HG03025 (cell line): ENCODE results near the gene OPN1MW2.
"Not testable (repeated sequence)": the region's sequence is repeated elsewhere in the genome, so short reads cannot be mapped to it uniquely, and the experiment has no call there.

Experiments used
- ATAC-seq: cut with Tn5 transposase; IDR thresholded peaks from one replicate; pipeline ENCODE4 v1.9.1; 2021; ENCODE audit warnings: mild to moderate bottlenecking, moderate library complexity; ENCODE audit not compliant: unreplicated experiment, low FRiP score

OPN1MW2 gene

DNA sequence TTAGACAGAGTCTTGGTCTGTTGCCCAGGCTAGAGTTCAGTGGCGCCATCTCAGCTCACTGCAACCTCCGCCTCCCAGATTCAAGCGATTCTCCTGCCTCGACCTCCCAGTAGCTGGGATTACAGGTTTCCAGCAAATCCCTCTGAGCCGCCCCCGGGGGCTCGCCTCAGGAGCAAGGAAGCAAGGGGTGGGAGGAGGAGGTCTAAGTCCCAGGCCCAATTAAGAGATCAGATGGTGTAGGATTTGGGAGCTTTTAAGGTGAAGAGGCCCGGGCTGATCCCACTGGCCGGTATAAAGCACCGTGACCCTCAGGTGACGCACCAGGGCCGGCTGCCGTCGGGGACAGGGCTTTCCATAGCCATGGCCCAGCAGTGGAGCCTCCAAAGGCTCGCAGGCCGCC, at the start of gene OPN1MW2:
Gene OPN1MW2, plus strand, starts transcription at position 301 of the 400 bp plus-strand sequence. Its CDS starts 60 bp downstream, at position 361.
- not testable (repeated sequence) for ATAC-seq

DNA sequence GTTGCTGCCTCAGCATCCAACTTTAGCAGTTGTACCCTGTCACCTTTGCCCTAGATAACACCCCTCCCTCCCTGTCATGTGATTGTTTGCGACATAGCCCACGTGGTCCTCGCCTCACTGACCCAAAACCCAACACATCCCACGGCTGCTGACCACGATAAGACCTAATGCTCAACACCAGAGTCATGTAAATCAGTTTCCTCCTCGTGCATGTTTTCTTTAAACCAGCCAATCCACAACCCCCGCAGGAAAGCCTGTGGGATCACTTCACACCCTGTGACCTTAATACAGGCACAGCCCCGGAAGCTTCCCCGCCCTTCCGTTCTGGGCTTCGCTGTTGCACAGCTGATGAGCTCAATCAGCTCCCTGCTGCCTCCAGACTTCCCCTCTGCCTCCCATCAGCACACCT, 47.0 kb upstream of the OPN1MW2 start:
- not testable (repeated sequence) for ATAC-seq

DNA sequence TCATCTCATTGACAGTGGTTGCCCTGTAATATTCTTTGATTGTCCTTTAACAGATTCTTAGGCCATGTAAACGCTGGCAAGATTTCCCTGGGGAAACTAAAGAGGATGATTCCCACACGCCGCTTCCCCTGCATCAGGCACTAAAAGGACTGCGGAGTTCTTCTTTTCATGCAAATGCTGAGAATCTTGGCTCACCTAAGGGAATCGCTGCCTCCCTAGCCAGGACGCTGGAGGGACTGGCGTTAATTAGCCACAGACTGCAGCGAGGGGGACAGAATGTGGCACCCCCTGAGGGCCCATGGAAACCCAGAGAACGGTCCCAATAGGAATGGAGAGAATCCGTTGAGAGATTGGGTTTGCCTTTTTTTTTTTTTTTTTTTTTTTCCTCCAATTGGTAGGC, 45.2 kb upstream of the OPN1MW2 start:
- ATAC-seq, result not testable (repeated sequence)

DNA sequence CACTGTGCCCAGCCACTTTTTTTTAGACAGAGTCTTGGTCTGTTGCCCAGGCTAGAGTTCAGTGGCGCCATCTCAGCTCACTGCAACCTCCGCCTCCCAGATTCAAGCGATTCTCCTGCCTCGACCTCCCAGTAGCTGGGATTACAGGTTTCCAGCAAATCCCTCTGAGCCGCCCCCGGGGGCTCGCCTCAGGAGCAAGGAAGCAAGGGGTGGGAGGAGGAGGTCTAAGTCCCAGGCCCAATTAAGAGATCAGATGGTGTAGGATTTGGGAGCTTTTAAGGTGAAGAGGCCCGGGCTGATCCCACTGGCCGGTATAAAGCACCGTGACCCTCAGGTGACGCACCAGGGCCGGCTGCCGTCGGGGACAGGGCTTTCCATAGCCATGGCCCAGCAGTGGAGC, 37.3 kb upstream of the OPN1MW2 start, which contains the start of gene OPN1MW:
Gene OPN1MW, plus strand, starts transcription at position 301 of the 400 bp plus-strand sequence. Its CDS starts 82 bp downstream, at position 383.
- not testable (repeated sequence) for ATAC-seq

DNA sequence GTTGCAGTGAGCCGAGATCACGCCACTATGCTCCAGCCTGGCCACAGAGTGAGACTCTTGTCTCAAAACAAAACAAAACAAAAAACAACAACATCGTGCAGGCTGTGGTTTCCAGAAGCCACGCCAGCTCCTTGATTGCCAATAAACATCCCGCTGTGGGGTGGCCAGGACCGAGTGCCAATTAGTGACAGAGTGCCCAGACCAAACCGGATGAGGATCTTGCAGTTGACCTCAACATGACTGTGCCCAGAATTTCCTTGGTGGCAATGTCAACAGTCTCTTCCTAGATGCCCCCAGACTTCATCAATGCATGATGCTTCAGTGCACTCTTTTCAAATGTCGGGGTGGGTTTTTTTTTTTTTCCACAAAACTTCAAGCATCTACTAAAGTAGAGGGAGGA, 35.8 kb upstream of the OPN1MW2 start:
- ATAC-seq, result not testable (repeated sequence)

DNA sequence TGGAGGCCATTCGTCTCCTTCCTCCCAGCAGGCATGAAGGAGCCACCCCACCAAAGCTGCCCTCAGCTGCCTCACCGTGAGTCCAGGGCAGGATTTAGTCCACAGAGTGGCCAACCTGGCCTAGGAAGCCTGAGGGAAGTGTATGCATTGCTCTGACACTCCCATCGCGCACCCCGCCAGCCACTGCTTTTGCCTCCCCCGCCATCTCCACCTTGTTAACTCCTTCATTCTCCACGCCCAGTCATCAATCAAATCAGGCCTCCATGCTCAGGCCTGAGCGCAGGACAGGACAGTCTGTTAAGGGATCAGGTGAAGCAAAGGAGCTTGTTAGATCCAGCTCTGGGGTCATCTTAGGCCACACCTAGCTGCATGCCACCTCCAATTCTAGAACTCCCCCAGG, 26.7 kb upstream of the OPN1MW2 start:
- ATAC-seq, result not testable (repeated sequence)

DNA sequence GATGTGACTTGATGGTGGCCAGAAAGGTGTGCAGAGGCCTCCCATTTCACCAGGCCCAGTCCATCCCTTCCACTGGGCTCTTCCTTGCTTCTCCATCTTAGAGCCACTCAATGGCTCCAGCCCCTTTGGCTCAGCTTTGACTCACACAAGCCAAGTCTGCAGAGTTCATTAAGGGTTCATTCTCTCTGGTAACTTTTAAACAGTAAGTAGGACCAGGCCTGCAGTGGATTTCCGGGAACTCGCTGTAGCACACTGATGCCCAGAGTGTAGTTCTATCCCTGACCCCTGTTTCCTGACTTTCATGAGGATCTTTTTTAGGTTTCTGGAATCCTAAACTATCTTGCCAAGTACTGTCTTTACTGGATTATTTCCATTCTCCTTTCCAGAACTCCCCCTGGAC, 25.2 kb upstream of the OPN1MW2 start:
- not testable (repeated sequence) for ATAC-seq

DNA sequence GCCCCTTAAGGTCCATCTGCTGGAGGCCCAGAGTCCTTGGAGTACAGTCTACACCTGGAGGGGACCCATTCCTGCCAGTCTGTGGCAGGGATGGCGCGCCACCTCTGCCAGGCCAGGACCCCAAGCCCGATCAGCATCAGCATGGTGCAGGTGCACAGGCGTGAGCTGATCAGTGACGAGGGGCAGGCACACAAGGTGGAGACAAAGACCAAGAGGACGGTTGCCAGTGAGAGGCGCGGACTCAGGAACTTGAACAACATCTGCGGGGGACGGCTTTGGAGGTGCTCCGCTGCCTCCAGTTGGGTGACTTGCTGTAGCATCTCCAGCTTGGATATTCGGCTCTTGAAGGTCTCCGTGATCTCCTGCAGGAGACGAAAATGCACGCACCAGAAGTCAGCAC, 23.1 kb upstream of the OPN1MW2 start:
- not testable (repeated sequence) for ATAC-seq

DNA sequence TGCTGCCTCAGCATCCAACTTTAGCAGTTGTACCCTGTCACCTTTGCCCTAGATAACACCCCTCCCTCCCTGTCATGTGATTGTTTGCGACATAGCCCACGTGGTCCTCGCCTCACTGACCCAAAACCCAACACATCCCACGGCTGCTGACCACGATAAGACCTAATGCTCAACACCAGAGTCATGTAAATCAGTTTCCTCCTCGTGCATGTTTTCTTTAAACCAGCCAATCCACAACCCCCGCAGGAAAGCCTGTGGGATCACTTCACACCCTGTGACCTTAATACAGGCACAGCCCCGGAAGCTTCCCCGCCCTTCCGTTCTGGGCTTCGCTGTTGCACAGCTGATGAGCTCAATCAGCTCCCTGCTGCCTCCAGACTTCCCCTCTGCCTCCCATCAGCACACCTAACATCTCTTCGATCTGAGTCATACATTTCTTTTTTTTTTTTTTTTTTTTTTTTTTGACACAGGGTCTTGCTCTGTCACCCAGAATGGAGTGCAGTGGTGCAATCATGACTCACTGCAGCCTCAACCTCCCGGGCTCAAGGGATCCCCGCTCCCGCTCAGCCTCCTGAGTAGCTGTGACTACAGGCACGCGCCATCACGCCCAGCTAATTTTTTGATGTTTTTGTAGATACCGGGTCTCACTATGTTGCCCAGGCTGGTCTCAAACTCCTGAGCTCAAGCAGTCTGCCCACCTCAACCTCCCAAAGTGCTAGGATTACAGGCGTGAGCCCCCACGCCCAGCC, 9.7 kb upstream of the OPN1MW2 start:
- ATAC-seq, result not testable (repeated sequence)

DNA sequence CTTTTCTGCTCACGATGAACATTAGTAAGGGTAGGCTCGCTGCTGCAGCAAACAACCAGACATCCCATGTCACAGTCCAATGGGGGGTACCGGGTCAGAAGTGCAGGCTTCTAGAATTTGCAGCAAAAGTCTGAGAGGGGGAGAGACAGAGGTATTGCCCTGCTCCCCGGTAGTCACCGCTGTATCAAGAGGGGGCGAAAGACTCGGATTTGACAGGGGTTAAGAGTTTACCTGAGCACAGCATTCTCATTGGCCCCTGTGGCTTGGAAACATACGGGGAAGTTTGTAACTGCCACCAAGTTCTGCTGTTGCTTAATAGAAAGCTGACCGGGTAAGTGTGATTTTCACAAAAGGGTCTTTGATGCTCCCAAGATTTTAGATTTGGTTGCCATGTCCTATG, 8.5 kb upstream of the OPN1MW2 start:
- not testable (repeated sequence) for ATAC-seq

DNA sequence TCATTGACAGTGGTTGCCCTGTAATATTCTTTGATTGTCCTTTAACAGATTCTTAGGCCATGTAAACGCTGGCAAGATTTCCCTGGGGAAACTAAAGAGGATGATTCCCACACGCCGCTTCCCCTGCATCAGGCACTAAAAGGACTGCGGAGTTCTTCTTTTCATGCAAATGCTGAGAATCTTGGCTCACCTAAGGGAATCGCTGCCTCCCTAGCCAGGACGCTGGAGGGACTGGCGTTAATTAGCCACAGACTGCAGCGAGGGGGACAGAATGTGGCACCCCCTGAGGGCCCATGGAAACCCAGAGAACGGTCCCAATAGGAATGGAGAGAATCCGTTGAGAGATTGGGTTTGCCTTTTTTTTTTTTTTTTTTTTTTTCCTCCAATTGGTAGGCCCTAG, 8.1 kb upstream of the OPN1MW2 start:
- not testable (repeated sequence) for ATAC-seq

DNA sequence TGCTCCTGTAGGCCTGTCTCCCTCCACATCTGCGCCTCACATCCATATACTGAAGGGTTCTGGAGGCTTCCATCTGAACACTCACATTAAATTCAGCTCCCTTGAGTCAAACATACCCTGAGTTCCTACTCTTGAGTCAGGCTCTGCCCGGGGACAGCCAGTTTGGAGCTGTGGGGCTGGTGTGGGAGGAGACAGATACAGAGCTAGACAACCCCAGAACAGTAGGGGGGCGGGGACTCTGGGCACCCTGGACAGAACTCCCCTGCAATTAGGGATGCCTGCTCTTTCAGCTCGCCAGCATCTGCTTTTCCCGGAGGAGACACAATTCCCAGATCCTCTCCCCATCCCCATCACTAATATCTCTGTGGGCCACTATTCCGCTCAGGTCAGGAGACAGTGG, 5.7 kb downstream of the OPN1MW2 start:
- ATAC-seq, result not testable (repeated sequence)

DNA sequence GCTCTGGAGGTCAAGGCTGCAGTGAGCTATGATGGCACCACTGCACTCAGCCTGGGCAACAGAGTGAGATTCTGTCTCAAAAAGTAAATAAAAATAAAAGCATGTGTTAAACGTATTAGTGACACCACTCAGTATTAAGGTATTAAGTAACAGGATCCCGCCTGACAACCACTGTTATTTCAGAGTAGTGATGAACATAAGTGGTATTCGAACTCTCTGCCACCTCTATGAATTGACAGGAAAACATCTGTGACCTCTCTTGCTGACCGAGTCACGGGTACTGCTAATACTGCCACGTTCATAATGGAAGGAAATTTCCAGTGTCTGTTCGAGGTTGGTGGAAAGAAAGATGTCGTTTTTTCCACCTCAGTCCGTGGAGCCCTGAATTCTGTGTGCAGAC, 7.2 kb downstream of the OPN1MW2 start:
- ATAC-seq, result not testable (repeated sequence)

DNA sequence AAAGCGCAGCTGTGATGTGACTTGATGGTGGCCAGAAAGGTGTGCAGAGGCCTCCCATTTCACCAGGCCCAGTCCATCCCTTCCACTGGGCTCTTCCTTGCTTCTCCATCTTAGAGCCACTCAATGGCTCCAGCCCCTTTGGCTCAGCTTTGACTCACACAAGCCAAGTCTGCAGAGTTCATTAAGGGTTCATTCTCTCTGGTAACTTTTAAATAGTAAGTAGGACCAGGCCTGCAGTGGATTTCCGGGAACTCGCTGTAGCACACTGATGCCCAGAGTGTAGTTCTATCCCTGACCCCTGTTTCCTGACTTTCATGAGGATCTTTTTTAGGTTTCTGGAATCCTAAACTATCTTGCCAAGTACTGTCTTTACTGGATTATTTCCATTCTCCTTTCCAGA, 11.9 kb downstream of the OPN1MW2 start:
- not testable (repeated sequence) for ATAC-seq

DNA sequence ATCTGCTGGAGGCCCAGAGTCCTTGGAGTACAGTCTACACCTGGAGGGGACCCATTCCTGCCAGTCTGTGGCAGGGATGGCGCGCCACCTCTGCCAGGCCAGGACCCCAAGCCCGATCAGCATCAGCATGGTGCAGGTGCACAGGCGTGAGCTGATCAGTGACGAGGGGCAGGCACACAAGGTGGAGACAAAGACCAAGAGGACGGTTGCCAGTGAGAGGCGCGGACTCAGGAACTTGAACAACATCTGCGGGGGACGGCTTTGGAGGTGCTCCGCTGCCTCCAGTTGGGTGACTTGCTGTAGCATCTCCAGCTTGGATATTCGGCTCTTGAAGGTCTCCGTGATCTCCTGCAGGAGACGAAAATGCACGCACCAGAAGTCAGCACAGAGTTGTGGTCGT, 14.1 kb downstream of the OPN1MW2 start:
- not testable (repeated sequence) for ATAC-seq

DNA sequence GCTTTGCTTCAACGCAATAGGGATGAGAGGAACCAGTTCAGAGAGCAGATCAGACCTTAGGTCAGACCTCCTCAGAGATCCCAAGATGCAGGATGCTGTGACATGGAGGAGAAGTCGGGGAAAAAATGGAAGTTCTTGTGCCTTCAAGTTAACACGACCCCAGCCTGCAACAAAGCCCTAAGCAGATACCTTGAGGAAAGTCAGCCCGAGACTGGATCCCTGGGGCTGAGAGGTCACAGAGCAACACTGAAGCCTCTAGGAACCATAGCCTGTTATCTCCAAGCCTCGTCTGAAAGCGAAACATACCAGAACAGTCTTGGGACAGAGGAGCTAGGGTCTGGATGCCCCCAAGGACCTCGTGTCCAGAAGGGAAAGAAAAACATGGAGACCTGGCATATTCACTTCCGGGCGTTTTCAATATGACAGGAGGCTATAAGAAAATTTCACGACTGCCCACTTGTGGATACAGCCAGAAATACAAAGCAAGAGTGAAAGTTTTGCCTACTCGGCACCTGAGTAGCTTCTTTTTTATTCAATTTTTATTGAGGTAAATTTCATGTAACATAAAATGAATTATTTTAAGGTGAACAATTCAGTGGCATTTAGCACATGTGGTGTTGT, 19.5 kb downstream of the OPN1MW2 start:
- ATAC-seq, result not testable (repeated sequence)

DNA sequence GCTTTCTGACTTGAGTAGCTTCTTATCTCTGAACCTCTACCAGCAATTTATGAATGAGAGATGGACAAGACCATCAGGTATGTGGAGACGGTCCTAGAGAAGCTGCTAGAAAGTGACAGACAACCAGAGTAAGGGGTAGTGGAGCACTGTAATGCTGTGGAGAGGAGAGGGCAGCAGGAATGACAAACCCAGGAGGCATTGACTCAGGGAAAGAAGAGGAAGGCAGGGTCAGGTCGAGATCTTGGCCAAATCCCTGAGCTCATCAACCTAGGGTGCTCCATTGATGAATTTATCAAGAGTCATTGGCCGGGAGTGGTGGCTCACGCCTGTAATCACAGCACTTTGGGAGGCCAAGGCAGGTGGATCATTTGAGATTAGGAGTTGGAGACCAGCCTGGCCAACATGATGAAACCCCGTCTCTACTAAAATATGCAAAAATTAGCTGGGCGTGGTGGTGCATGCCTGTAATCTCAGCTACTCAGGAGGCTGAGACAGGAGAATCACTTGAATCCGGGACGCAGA, 20.5 kb downstream of the OPN1MW2 start:
- not testable (repeated sequence) for ATAC-seq

DNA sequence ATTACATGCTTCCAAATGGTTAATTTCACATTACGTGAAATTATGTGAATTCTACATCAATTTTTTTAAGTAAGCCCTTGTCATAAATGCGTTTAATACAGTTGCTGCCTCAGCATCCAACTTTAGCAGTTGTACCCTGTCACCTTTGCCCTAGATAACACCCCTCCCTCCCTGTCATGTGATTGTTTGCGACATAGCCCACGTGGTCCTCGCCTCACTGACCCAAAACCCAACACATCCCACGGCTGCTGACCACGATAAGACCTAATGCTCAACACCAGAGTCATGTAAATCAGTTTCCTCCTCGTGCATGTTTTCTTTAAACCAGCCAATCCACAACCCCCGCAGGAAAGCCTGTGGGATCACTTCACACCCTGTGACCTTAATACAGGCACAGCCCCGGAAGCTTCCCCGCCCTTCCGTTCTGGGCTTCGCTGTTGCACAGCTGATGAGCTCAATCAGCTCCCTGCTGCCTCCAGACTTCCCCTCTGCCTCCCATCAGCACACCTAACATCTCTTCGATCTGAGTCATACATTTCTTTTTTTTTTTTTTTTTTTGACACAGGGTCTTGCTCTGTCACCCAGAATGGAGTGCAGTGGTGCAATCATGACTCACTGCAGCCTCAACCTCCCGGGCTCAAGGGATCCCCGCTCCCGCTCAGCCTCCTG, 28.0 kb downstream of the OPN1MW2 start:
- ATAC-seq, result not testable (repeated sequence)

DNA sequence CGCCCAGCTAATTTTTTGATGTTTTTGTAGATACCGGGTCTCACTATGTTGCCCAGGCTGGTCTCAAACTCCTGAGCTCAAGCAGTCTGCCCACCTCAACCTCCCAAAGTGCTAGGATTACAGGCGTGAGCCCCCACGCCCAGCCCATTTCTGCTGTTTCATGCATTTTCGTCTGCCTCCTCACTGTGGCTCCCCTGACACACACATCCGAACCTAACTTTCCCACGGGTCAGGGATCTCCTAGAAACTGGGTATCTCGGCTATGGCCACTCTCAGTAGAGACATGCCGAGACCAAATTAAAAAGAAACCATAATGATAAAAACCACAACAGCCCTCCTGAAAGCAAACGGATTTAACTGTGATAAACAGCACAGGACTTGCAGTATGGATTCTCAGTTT, 28.5 kb downstream of the OPN1MW2 start:
- ATAC-seq, result not testable (repeated sequence)

DNA sequence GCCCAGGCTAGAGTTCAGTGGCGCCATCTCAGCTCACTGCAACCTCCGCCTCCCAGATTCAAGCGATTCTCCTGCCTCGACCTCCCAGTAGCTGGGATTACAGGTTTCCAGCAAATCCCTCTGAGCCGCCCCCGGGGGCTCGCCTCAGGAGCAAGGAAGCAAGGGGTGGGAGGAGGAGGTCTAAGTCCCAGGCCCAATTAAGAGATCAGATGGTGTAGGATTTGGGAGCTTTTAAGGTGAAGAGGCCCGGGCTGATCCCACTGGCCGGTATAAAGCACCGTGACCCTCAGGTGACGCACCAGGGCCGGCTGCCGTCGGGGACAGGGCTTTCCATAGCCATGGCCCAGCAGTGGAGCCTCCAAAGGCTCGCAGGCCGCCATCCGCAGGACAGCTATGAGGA, 37.7 kb downstream of the OPN1MW2 start, which contains the start of gene OPN1MW3:
Gene OPN1MW3, plus strand, starts transcription at position 301 of the 400 bp plus-strand sequence. Its CDS starts 38 bp downstream, at position 339.
- not testable (repeated sequence) for ATAC-seq

DNA sequence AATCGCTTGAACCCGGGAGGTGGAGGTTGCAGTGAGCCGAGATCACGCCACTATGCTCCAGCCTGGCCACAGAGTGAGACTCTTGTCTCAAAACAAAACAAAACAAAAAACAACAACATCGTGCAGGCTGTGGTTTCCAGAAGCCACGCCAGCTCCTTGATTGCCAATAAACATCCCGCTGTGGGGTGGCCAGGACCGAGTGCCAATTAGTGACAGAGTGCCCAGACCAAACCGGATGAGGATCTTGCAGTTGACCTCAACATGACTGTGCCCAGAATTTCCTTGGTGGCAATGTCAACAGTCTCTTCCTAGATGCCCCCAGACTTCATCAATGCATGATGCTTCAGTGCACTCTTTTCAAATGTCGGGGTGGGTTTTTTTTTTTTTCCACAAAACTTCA, 39.2 kb downstream of the OPN1MW2 start:
- not testable (repeated sequence) for ATAC-seq
